Activated T-cell treated with anti-CD3 and anti-CD28 coated beads, Interleukin-2, amount 50 U/mL, for 4 hours (primary cell): ENCODE data around the gene ELP2. TPM values are rescaled to one million over a fixed set of nuclear protein-coding genes. Genes with fewer than 3 reads are reported as not detected.

Source experiments
- ATAC-seq, 2 donors: fragments of 200-7000 bp; cut with Tn5 transposase; one replicate each; pipeline ENCODE4 v1.10.0; 2021
- DNase-seq: peaks from one replicate; pipeline ENCODE4 v3.0.0-alpha.2; 2020
- H3K27me3 Mint-ChIP-seq: one replicate; pipeline ENCODE4 v1.8.0; 2021; ENCODE audit warnings: low read depth, mixed read lengths
- H3K36me3 Mint-ChIP-seq: one replicate; pipeline ENCODE4 v1.8.0; 2022; ENCODE audit warnings: mixed read lengths; ENCODE audit not compliant: insufficient read depth
- H3K4me1 Mint-ChIP-seq: one replicate; pipeline ENCODE4 v1.8.0; 2021; ENCODE audit warnings: low read depth, mixed read lengths
- H3K4me3 Mint-ChIP-seq: one replicate; pipeline ENCODE4 v1.8.0; 2021; ENCODE audit warnings: mild to moderate bottlenecking, moderate library complexity, mixed read lengths
- H3K9me3 Mint-ChIP-seq: one replicate; pipeline ENCODE4 v1.8.0; 2021; ENCODE audit warnings: mixed read lengths
- total RNA-seq, 3 donors: library from RNA; stranded (reverse); gene quantifications; one replicate each; pipeline ENCODE4 v1.2.1, GENCODE V29; 2021

The ELP2 gene
- total RNA-seq, 3 donors from 2014 or later = 91.2 to 114 (median 99.2) TPM

- Mint-ChIP-seq H3K27me3 (no peaks in the 10 kb centered on the region), H3K36me3 (peaks cover 25% of the 10 kb centered on the region), H3K9me3 (no peaks in the 10 kb centered on the region), H3K4me3 (peak overlapping the region; percentile 95), H3K4me1 (peaks cover 58% of the 10 kb centered on the region)
- ATAC-seq (no peak), DNase-seq (no peak)
Measured at GRCh38 chr18:36130883-36131653, 1.4 kb downstream of the ELP2 start.

GRCh38 chr18:36131692-36132483 lies 2.2 kb downstream of the ELP2 start:
- no peaks in the 10 kb centered on the region for H3K27me3 Mint-ChIP-seq
- peaks cover 56% of the 10 kb centered on the region for H3K4me1 Mint-ChIP-seq
- ATAC-seq (no peak), DNase-seq (no peak)
- H3K36me3 Mint-ChIP-seq = peaks cover 26% of the 10 kb centered on the region
- peak overlapping the region; percentile 95 for H3K4me3 Mint-ChIP-seq
- no peaks in the 10 kb centered on the region for H3K9me3 Mint-ChIP-seq

GRCh38 chr18:36132756-36133155 lies 3.1 kb downstream of the ELP2 start:
- Mint-ChIP-seq H3K9me3 (no peaks in the 10 kb centered on the region), H3K36me3 (peaks cover 29% of the 10 kb centered on the region), H3K4me1 (peaks cover 53% of the 10 kb centered on the region), H3K4me3 (peak overlapping the region; percentile 95), H3K27me3 (no peaks in the 10 kb centered on the region)
- DNase-seq = no peak
- no peak for ATAC-seq

GRCh38 chr18:36135264-36135663 lies 5.6 kb downstream of the ELP2 start:
- Mint-ChIP-seq H3K4me1 (peaks cover 47% of the 10 kb centered on the region), H3K36me3 (peaks cover 38% of the 10 kb centered on the region), H3K27me3 (no peaks in the 10 kb centered on the region), H3K4me3 (no peak overlapping the region), H3K9me3 (no peaks in the 10 kb centered on the region)
- DNase-seq (no peak), ATAC-seq (no peak)

GRCh38 chr18:36139245-36139644 lies 9.5 kb downstream of the ELP2 start:
- H3K9me3 Mint-ChIP-seq = no peaks in the 10 kb centered on the region
- no peak for ATAC-seq
- peaks cover 46% of the 10 kb centered on the region for H3K36me3 Mint-ChIP-seq

DNA sequence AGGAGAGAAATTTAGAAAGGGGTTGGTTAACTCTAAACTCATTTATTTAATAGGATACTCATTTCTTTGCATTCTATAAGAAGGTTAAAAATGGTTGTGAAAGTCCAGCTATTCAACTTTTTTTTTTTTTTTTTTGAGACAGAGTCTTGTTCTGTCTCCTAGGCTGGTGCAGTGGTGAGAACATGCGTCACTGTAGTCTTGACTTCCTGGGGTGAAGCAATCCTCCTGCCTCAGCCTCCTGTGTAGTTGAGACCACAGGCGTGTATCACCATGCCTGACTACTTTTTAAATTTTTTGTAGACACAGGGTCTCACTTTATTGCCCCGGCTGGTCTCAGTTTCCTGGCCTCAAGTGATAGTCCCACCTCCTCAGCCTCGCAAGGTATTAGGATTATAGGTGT lies 11.9 kb downstream of the ELP2 start:
- H3K9me3 Mint-ChIP-seq = no peaks in the 10 kb centered on the region
- ATAC-seq (peak in 1 of 2 donors; percentile 46), DNase-seq (no peak)
- peaks cover 9% of the 10 kb centered on the region for H3K4me1 Mint-ChIP-seq
- no peak overlapping the region for H3K4me3 Mint-ChIP-seq
- H3K36me3 Mint-ChIP-seq = peaks cover 44% of the 10 kb centered on the region
- H3K27me3 Mint-ChIP-seq = no peaks in the 10 kb centered on the region

More at GRCh38 chr18:36139245-36139644, 9.5 kb downstream of the ELP2 start:
- Mint-ChIP-seq H3K4me3 (no peak overlapping the region), H3K27me3 (no peaks in the 10 kb centered on the region), H3K4me1 (peaks cover 18% of the 10 kb centered on the region)
- DNase-seq = no peak

DNA sequence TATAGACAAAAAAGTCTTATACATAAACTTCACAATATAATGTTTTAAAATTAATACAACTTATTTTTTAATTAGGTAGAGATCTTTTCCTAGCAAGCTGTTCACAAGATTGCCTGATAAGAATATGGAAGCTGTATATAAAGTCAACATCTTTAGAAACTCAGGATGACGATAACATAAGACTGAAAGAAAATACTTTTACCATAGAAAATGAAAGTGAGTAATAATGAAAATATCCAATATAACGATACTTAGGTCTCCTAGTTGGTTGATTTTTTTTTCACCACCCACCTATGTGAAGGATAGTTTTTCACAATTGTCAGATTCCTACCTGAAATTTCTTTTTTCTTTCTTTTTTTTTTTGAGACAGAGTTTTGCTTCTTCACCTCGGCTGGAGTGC lies 13.1 kb downstream of the ELP2 start:
- Mint-ChIP-seq H3K27me3 (no peaks in the 10 kb centered on the region), H3K9me3 (no peaks in the 10 kb centered on the region), H3K4me3 (no peak overlapping the region), H3K4me1 (peaks cover 5% of the 10 kb centered on the region), H3K36me3 (peaks cover 40% of the 10 kb centered on the region)
- DNase-seq (no peak), ATAC-seq (no peak)

- H3K4me3 Mint-ChIP-seq = no peak overlapping the region
- no peak for DNase-seq
- no peaks in the 10 kb centered on the region for H3K9me3 Mint-ChIP-seq
- ATAC-seq = no peak
- peaks cover 36% of the 10 kb centered on the region for H3K36me3 Mint-ChIP-seq
- no peaks in the 10 kb centered on the region for H3K27me3 Mint-ChIP-seq
- H3K4me1 Mint-ChIP-seq = peaks cover 5% of the 10 kb centered on the region
Measured at GRCh38 chr18:36143391-36143790, 13.7 kb downstream of the ELP2 start.

DNA sequence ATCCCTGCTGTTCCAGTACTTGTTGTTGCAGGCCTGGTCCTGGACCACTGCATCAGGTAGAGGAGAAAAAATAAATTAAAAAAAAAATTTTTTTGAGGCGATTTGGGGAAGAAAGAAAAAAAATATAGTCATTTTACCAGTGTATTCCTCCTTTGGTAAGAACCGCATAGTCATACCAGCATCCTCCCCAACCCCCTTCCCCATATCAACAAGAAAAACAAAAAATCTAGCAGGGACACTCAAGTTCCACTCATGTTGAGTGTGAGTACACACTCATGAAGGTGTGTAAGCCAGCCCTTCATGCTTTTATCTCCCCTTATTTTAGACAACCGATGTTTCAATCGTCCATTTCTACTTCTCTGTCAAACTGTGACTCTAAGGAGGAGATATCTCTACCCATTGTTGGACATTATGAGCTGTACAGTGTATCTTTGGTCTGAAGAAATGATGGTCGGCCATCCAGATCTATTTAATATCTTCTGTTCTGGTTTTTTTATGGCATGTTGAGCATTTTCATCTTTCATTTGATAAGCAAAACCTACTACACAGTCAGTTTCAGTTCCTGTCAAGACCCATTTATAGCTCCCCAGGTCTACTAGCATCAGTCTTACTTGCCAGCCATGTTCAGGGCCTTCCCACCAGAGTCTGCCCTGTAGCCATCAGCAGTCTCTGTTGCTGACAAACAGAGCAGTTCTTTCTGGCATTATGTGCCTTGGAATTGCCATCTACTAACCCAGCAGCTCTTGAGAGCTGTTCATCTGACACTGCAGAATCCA lies 20.0 kb downstream of the ELP2 start:
- peaks cover 42% of the 10 kb centered on the region for H3K36me3 Mint-ChIP-seq
- no peaks in the 10 kb centered on the region for H3K27me3 Mint-ChIP-seq

DNA sequence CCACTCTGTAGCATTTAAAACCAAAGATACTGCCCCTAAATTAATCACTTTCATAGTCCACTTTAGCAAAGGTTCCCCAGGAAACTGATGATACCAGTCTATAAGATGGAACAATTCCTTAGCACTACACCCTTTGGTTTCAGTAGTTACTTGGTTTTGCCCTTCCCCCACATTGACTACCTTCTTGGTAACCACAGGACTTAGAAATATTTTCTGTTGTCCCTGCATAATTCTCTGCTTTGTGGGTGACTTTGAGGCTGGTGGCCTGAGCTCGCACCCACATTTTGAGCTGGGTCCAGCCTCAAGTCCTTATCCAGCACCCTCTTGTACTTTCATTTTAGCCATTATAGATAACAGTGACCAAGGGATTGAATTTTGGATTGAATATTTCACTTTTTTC lies 23.1 kb downstream of the ELP2 start:
- Mint-ChIP-seq H3K4me1 (peaks cover 14% of the 10 kb centered on the region), H3K9me3 (no peaks in the 10 kb centered on the region), H3K36me3 (peaks cover 49% of the 10 kb centered on the region), H3K4me3 (no peak overlapping the region), H3K27me3 (no peaks in the 10 kb centered on the region)
- ATAC-seq (no peak), DNase-seq (no peak)

More for the DNA sequence above, 20.0 kb downstream of the ELP2 start:
- ATAC-seq = no peak
- Mint-ChIP-seq H3K4me3 (no peak overlapping the region), H3K9me3 (no peaks in the 10 kb centered on the region), H3K4me1 (peaks cover 7% of the 10 kb centered on the region)
- DNase-seq = no peak

DNA sequence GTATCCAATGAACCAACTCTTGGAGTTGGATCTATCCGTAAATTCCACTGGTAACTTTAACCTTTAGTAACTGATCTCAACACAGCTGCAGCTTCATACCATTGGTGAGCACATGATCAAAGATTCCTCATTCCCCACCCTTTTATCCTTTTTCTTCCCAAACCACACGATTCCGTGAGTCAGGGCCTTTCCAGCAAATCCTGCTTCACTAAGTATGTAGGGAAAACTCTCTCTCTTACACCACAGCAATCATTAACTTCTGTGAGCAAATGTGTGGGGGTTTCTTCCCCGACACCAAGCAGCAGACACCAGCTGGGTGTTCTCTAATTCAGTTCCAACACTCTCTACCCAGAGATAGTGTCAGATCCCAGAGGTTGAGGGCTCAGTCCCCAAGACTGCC lies 23.5 kb downstream of the ELP2 start:
- peaks cover 50% of the 10 kb centered on the region for H3K36me3 Mint-ChIP-seq

DNA sequence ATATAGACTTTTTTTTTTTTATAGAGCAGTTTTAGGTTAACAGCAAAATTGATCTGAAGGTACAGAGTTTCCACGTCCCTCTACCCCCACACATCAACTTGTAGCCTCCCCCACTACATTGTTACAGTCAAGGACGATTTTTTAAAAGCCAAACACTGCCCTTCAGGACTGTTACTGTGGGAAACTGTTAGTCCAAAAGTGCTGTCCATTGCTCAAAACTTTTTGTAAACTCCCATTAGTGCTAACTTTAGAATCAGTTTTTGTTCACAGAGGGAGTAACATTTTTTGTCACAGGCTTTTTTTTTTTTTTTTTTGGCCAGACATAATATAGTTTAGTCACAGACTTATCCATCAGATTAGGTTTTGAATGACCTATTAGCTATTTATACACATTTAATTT lies 24.1 kb downstream of the ELP2 start:
- ATAC-seq (no peak), DNase-seq (no peak)
- Mint-ChIP-seq H3K27me3 (no peaks in the 10 kb centered on the region), H3K9me3 (no peaks in the 10 kb centered on the region), H3K4me3 (no peak overlapping the region), H3K4me1 (peaks cover 20% of the 10 kb centered on the region), H3K36me3 (peaks cover 52% of the 10 kb centered on the region)

More for the DNA sequence above, 23.5 kb downstream of the ELP2 start:
- Mint-ChIP-seq H3K4me3 (no peak overlapping the region), H3K27me3 (no peaks in the 10 kb centered on the region), H3K4me1 (peaks cover 17% of the 10 kb centered on the region), H3K9me3 (no peaks in the 10 kb centered on the region)
- DNase-seq (no peak), ATAC-seq (no peak)

GRCh38 chr18:36155851-36156757 lies 26.4 kb downstream of the ELP2 start:
- Mint-ChIP-seq H3K4me1 (peaks cover 25% of the 10 kb centered on the region), H3K9me3 (no peaks in the 10 kb centered on the region), H3K4me3 (no peak overlapping the region), H3K27me3 (no peaks in the 10 kb centered on the region), H3K36me3 (peaks cover 47% of the 10 kb centered on the region)
- DNase-seq (no peak), ATAC-seq (no peak)
